Stimulated activated CD4-positive, alpha-beta T cell treated with anti-CD3 and anti-CD28 coated beads, Interleukin-1b, Interleukin-23, amount 100 ng/mL, for 24 hours (primary cell): Measurements from ENCODE around the gene CDKAL1.
"Not testable (repeated sequence)": the region's sequence is repeated elsewhere in the genome, so short reads cannot be mapped to it uniquely, and the experiment has no call there.

Source experiments
- DNase-seq, 4 experiments: peaks; one replicate each; pipeline ENCODE4 v3.0.0-alpha.2; 2020; ENCODE audit warnings: low read depth in 4 of 4, low spot score in 1 of 4

Gene CDKAL1

GRCh38 chr6:21091411-21091810, 557.2 kb downstream of the CDKAL1 start:
- no peak for DNase-seq

GRCh38 chr6:21092231-21092772, 558.0 kb downstream of the CDKAL1 start:
- DNase-seq: not testable (repeated sequence)

GRCh38 chr6:21095462-21095861, 561.2 kb downstream of the CDKAL1 start:
- DNase-seq: no peak

- no peak for DNase-seq
Measured at GRCh38 chr6:21098134-21098533, 563.9 kb downstream of the CDKAL1 start.

GRCh38 chr6:21098744-21099143, 564.5 kb downstream of the CDKAL1 start:
- DNase-seq: no peak

GRCh38 chr6:21099338-21100314, 565.4 kb downstream of the CDKAL1 start:
- no peak for DNase-seq

GRCh38 chr6:21100991-21101390, 566.7 kb downstream of the CDKAL1 start:
- DNase-seq: no peak

DNA sequence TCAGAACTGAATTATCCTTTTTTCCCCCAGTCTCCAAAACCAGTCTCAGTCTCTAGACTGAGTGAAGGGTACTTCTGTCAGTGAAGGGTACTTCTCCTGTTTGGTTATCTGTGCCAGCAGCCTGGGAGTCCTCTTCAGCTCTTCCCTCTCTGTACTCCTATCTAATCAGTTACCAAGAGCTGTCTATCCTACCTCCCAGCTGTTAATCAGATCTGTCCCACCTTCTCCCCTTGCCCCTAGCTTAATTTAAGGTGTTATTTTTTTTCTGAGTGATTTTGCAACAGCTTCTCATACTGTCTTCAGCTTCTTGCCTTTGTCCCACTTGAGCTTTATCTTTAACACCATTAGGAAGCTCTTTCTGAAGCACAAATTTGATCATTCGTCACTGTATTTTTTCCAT, 567.4 kb downstream of the CDKAL1 start:
- DNase-seq: no peak

DNA sequence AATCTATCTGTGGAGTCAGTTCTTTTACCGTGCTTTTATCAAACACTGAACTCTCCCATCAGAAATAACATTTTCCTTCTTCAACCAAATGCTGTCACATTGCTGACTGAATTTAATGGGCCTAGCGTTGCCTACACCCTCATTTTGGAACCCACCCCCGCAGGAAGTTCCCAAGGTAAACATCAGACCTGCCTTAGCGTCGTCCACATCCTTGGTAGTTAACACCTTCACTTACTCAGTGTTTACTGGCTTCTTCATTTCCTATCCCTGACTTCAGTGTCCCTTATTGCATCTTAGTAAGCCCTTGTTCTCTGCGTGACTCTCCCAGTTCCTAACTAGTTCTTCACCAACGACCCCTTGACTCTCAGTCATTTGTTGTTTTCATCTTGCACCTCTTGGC, 567.9 kb downstream of the CDKAL1 start:
- DNase-seq: no peak

DNA sequence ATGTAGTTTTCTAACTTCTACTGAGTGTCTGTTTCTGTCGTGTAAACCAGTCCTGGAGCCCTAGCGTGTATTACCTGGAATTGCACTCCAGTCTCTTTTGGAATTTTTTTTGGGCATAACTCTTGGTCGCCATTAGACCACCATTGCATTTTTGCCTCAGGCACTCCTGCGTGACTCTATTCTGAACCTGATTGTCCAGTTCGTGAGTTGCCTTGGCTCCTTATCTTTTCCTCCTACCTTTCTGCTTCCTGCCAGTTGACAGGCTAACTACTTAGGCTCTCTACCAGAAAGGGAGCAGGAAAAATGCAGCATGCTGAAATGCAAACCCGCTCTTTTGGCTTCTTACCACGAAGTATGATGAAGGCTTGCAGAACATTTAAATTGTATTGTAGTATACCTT, 568.4 kb downstream of the CDKAL1 start:
- DNase-seq: no peak

DNA sequence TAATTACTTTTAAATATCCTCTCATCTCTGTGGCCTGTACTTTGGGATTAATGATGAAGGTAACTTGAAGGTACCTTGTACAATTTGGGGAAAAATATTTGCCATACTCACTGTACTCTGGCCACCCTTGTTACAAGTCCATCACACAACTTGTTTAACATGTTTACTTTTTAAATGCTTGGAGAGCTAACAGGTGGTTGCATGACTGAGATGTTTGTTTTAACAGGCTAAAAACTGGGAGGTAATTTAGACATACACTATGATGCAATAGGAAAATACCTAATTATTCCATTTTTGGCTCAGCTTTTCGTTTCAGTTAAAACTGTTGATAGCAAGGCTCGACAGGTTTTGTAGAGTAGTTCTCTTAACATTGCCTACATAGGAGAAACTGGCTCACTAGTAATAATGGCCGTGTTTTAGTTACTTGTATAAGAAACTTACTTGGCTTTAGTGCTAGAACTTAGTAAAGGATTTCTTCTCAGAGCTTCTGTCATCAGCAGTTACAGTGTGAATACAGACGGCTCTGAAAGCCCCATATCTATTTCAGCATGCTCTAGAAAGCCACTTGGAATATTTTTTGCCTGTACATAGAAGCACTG, 569.5 kb downstream of the CDKAL1 start:
- DNase-seq: no peak

- DNase-seq: no peak
Measured at GRCh38 chr6:21104288-21104687, 570.0 kb downstream of the CDKAL1 start.

- DNase-seq: no peak
Measured at GRCh38 chr6:21107796-21108195, 573.5 kb downstream of the CDKAL1 start.

DNA sequence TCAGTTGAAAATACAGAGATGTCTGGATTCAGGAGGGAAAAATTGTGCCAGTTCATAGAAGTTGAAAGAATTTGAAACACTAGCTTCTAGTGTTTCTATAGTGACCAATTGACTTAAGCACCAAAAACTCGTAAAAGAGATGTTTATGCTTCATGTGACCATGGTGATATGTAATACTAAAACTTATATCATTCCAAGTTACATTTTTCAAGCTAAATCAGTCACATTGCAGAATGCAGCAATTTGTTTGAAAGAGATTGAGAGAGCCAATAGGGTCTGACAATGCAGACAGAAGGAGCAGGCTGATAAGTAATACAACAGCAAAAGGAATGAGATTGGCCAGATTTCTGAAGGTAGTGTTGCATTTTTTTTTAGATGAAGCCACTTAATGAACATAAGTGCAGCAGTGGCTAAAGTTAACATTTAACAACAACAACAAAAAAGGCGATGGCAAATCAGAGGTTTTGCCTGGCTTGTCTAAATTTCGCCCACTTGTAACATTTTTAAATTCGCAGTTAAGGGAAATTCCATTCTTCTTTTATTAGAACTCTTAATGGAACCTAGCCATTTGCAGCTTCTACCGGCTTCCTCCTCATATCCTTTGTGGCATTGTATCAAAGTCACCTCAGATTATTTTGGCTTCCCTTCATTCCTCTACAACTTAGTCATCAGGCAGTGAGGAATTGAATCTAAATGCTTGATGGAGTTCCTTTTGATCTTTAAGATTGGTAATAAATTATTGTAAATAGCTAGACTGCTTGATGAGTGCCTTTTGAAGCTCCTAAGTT, 575.3 kb downstream of the CDKAL1 start:
- DNase-seq: no peak

- no peak for DNase-seq
Measured at GRCh38 chr6:21110684-21111083, 576.4 kb downstream of the CDKAL1 start.

DNA sequence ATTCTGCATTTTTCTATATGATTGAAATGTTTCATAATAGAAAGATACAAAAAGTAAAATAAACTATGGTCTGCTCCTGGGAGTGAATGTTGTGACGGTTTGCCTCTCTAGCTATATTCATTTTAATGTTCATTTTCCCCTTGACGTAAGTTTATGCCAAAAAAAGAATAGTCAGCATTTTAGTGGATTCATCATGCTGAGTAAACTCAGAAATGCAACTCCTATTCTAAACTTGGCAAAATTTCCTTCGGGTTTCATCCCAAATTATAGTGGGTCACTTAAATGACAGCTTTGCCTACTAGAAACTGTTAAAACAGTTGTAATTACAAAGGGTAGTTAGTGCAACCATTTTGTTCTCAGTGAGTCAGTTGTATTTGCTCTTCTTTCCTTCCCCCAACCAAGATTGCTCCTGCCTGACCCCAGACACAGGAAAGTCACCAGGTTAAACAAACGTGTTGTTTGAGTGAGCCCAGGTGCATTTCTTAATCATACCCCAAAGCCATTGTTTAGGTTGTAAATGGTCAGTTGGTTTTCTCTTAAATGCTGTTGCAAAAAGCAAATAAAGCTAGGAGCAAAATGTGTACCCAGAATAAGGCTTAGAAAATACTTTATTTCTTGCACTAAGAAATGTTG, 577.0 kb downstream of the CDKAL1 start:
- no peak for DNase-seq

DNA sequence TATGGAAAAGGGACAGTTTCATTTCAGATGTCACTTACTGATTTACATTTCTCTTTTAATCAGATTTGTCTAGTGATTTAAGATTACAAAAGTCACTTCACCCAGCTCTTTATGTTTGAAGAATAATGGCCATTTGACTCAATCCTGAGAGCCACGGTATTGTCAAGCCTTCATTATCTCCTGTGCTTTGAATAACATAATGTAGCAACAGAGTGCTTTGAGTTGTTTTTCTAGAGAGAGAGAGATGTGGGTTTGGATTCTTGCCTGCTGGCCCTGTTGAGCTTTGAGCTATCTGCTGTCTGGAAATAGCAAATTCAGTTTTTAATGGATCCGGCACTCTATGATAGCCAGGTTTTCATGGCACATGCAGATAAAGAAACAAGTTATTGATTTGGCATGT, 580.9 kb downstream of the CDKAL1 start:
- no peak for DNase-seq

GRCh38 chr6:21116736-21117135, 582.5 kb downstream of the CDKAL1 start:
- no peak for DNase-seq

DNA sequence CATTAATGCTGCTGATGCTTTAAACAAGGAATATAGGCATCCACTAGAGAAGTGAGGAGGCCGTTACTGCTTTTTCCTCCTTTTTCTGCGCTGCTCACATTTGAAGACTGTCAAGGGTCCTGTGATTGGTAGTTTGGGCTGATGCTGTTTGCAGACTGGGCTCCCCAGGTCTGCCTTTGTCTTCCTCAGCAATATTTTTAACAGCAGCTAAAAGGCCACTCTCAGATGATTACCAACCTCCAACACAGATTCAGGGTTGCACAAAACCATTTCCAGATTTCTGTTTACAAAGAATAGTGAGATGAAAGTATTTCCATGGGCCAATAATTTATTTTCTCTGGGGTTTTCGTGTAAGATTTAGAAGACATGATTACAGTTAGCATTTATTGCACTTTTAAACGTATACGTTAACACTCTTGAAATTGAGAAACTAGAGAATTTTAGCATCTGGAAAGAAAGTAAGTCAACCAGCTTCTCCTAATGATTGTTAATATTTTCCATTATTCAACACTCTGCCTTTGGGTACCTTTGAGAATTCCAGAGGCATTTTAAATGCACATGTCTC, 584.0 kb downstream of the CDKAL1 start:
- DNase-seq: no peak

DNA sequence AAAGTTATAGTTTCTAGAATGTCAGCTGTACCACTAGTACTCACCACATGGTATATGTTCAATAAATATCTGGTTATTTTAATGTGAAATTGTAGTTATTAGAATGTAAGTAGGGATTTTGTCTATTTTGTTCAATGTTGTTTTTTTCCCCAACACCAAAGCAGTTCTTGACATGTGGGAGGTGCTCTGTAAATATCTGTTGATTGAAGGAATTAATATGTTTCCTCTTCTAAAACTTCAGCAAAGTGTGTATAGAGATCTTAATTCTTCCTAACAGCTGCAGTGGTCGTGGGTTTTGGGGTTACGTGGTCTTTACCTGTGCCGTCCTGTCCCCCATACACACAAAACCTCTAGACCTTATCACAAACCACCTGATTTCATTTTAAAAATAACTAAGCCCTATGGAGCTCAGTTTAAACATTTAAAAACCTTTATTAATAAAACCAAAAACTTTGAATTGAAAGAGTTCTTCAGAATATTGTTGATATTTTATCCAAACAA, 587.4 kb downstream of the CDKAL1 start:
- DNase-seq: no peak
